ENCODE measurements around the gene DDX41. TPM values are rescaled to one million over a fixed set of nuclear protein-coding genes. Genes with fewer than 3 reads are reported as not detected.

The DDX41 gene
- polyA plus RNA-seq, 3 donors, result 44.9 to 178 (median 70.3) TPM

DNA sequence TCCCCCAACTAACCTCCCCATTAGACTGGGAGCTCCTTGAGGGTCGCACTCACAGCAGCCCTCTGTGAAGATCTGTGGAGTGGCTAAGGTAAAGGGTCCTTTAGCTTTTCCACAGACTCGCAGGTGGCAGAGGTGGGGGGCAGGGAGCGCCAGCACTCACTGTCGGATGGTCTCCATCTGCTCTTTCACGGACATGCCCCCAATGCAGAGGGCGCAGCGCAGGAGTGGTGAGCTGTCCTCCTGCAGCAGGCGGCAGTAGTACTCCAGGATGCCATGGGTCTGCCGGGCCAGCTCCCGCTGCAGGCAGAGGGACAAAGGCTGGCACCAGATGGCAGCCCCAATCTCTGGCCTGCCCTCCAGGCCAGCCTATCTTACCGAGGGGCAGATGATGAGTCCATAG lies 2.2 kb downstream of the DDX41 start:
- Histone ChIP-seq H3K79me2 (ENCODE audit: insufficient read depth, low read length) (peaks cover 47% of the 10 kb centered on the region), H3K27ac (ENCODE audit: low read depth in 1 of 2, low read length in 2 of 2) (no peak overlapping the region), H3K9ac (ENCODE audit: insufficient read depth, low read length, poor library complexity, severe bottlenecking) (no peak overlapping the region), H3K9me3 (replicated peaks in 1 of 2; ENCODE audit: control insufficient read depth in 1 of 2, insufficient read depth in 1 of 2, low read length in 2 of 2) (no peaks in the 10 kb centered on the region), H3K4me2 (replicated peaks; ENCODE audit: extremely low read depth, low read length, poor library complexity, severe bottlenecking) (no peak overlapping the region), H3K4me1 (ENCODE audit: control insufficient read depth in 1 of 2, insufficient read depth in 2 of 2, low read length in 2 of 2) (peaks cover 41 to 57% of the 10 kb centered on the region in 2 donors), H4K20me1 (ENCODE audit: insufficient read depth, low read length) (peaks cover 11% of the 10 kb centered on the region), H3K27me3 (ENCODE audit: control insufficient read depth in 2 of 2, insufficient read depth in 2 of 2, low read length in 2 of 2) (no peaks in the 10 kb centered on the region), H3K36me3 (replicated peaks in 1 of 2; ENCODE audit: control insufficient read depth in 1 of 2, insufficient read depth in 2 of 2, low read length in 2 of 2) (peaks cover 47 to 53% of the 10 kb centered on the region in 2 donors), H3K4me3 (replicated peaks in 1 of 3; ENCODE audit: low read depth in 2 of 3, low read length in 3 of 3) (no peak overlapping the region), H2AFZ (ENCODE audit: insufficient read depth, low read depth, low read length, poor library complexity, severe bottlenecking) (no peak overlapping the region)
- no peak for DNase-seq
- TF ChIP-seq, protein P1, sequence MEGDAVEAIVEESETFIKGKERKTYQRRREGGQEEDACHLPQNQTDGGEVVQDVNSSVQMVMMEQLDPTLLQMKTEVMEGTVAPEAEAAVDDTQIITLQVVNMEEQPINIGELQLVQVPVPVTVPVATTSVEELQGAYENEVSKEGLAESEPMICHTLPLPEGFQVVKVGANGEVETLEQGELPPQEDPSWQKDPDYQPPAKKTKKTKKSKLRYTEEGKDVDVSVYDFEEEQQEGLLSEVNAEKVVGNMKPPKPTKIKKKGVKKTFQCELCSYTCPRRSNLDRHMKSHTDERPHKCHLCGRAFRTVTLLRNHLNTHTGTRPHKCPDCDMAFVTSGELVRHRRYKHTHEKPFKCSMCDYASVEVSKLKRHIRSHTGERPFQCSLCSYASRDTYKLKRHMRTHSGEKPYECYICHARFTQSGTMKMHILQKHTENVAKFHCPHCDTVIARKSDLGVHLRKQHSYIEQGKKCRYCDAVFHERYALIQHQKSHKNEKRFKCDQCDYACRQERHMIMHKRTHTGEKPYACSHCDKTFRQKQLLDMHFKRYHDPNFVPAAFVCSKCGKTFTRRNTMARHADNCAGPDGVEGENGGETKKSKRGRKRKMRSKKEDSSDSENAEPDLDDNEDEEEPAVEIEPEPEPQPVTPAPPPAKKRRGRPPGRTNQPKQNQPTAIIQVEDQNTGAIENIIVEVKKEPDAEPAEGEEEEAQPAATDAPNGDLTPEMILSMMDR (IDR thresholded peaks at IDR 0.05), result no peak
- Mint-ChIP-seq H3K27me3 (ENCODE audit: low read depth in 3 of 3) (peaks cover 0 to 5% (median 0%) of the 10 kb centered on the region in 3 donors), H3K4me1 (peaks cover 47% of the 10 kb centered on the region), H3K36me3 (peaks cover 54 to 58% of the 10 kb centered on the region in 2 donors), H3K9me3 (peaks cover 0 to 2% (median 0%) of the 10 kb centered on the region in 7 donors), H3K4me3 (no peak overlapping the region), H3K27ac (peak overlapping the region in 1 of 7 donors; percentile 68)
- 97% methylated on average over 10 of the region's 11 CpGs for WGBS (ENCODE audit: insufficient coverage)
- intact Hi-C loops (cut with micrococcal nuclease), result no loop called here

DNA sequence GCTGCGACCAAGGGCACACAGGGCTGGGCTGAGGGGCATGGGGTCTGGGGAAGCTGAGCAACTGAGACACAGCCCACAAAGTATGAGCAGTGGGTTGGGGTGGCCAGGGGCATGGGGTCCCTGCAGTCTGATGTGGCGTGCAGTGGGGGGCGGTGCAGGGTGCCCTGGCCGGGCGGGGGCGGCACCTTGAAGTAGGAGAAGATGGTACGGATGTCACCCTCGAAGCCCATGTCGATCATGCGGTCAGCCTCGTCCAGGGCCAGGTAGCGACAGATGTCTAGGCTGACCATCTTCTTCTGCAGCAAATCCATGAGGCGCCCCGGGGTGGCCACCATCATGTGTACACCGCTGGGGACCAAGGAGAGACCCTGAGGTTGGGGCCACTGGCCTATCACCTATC lies 3.3 kb downstream of the DDX41 start:
- Mint-ChIP-seq H3K4me1 (peaks cover 42% of the 10 kb centered on the region), H3K4me3 (no peak overlapping the region), H3K27ac (peak overlapping the region in 3 of 7 donors; percentile 58 to 71 (median 59)), H3K9me3 (peaks cover 0 to 2% (median 0%) of the 10 kb centered on the region in 7 donors), H3K27me3 (ENCODE audit: low read depth in 3 of 3) (peaks cover 0 to 5% (median 0%) of the 10 kb centered on the region in 3 donors), H3K36me3 (peaks cover 50 to 55% of the 10 kb centered on the region in 2 donors)
- DNase-seq, result no peak
- H3K79me2 ChIP-seq (ENCODE audit: insufficient read depth, low read length), result peaks cover 57% of the 10 kb centered on the region
- H3K9ac ChIP-seq (ENCODE audit: insufficient read depth, low read length, poor library complexity, severe bottlenecking), result no peak overlapping the region
- peaks cover 43 to 48% of the 10 kb centered on the region in 2 donors for H3K36me3 ChIP-seq (replicated peaks in 1 of 2; ENCODE audit: control insufficient read depth in 1 of 2, insufficient read depth in 2 of 2, low read length in 2 of 2)
- H2AFZ ChIP-seq (ENCODE audit: insufficient read depth, low read depth, low read length, poor library complexity, severe bottlenecking), result no peak overlapping the region
- no peak overlapping the region for H3K4me2 ChIP-seq (replicated peaks; ENCODE audit: extremely low read depth, low read length, poor library complexity, severe bottlenecking)
- TF ChIP-seq, protein P1 (IDR thresholded peaks at IDR 0.05), result no peak
- intact Hi-C loops (cut with micrococcal nuclease), result no loop called here
- H3K27me3 ChIP-seq (ENCODE audit: control insufficient read depth in 2 of 2, insufficient read depth in 2 of 2, low read length in 2 of 2), result no peaks in the 10 kb centered on the region
- no peaks in the 10 kb centered on the region for H3K9me3 ChIP-seq (replicated peaks in 1 of 2; ENCODE audit: control insufficient read depth in 1 of 2, insufficient read depth in 1 of 2, low read length in 2 of 2)
- H4K20me1 ChIP-seq (ENCODE audit: insufficient read depth, low read length), result peaks cover 17% of the 10 kb centered on the region
- H3K4me3 ChIP-seq (replicated peaks in 1 of 3; ENCODE audit: low read depth in 2 of 3, low read length in 3 of 3), result no peak overlapping the region
- WGBS (ENCODE audit: insufficient coverage), result 99% methylated on average over 15 of the region's 15 CpGs
- H3K27ac ChIP-seq (ENCODE audit: low read depth in 1 of 2, low read length in 2 of 2), result no peak overlapping the region
- H3K4me1 ChIP-seq (ENCODE audit: control insufficient read depth in 1 of 2, insufficient read depth in 2 of 2, low read length in 2 of 2), result peaks cover 41 to 58% of the 10 kb centered on the region in 2 donors

All from CD14-positive monocyte (primary cell).